KG1 (cell line): ENCODE measurements around the gene XPC.

Experiments used
- DNase-seq: peaks from one replicate; lab custom pipeline; 2025; lab: John Stamatoyannopoulos, UW

The XPC gene

DNA sequence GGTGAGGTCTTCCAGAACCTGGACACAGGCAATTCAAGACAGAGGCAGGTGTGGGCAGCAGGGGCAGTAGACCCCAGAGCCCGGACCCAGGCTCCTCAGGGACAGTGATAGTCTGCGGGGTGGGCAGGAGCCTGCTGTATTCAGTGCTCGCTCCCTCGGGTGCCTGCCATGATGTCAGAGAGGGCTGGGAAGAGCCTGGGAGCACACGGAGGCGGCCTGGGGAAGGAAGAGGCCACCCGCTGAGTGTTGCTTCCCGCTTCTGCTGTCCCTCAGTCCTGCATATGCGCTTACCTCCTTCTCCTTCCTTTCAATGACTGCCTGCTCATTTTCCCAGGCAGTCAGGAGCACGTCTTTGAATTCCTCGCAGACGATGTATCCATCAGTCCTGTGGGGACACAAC, 30.8 kb downstream of the XPC start:
- DNase-seq = no peak

DNA sequence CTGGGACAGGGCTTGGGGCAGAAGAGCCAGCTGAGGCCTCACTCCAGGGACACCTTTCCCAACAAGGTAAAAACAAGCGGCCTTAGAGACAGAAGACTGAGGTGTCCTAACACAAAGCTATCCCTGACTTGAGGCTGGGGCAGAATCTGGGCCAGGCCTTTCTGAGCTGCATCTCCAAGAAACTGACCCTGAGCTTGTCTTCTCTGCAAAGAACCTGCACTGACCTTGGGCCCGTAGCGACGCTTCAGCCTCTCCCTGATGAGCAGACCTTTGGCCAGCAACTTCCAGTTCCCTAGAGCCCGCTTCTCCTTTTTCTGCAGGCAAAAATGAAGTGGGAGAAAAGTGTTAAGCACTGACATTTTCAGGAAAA, 31.4 kb downstream of the XPC start:
- DNase-seq = no peak

GRCh38 chr3:14146381-14147065, 31.9 kb downstream of the XPC start:
- DNase-seq = no peak

GRCh38 chr3:14145670-14146380, 32.6 kb downstream of the XPC start:
- no peak for DNase-seq

GRCh38 chr3:14145236-14145635, 33.2 kb downstream of the XPC start:
- no peak for DNase-seq

DNA sequence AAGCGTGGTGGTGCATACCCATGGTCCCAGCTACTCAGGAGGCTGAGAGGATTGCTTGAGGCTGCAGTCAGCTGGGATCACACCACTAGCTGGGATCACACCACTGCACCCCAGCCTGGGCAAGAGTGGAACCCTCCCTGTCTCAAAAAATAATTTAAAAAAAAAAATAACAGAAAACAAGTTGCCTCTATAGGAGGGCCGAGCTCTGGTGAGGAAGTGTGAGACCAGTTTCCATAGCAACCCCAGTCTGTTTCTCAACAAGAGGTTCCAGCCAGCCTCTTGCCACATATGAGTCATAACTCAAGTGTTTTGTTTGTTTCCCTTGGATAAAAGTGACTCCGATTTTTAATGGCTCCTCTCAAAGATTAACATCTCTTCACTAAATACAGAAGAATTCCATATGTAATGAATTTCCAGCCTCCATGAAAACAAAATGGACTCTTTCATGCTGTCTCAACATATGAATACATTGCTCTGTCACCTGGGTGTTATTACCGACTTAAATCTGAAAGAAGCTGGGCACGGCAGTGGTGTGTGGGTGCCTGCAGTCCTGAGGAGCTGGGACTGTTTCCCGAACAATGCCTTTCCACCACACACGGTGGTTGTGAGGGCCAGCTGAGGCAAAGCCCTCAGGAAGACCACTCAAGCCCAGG, 33.9 kb downstream of the XPC start:
- DNase-seq = peak; percentile 55

DNA sequence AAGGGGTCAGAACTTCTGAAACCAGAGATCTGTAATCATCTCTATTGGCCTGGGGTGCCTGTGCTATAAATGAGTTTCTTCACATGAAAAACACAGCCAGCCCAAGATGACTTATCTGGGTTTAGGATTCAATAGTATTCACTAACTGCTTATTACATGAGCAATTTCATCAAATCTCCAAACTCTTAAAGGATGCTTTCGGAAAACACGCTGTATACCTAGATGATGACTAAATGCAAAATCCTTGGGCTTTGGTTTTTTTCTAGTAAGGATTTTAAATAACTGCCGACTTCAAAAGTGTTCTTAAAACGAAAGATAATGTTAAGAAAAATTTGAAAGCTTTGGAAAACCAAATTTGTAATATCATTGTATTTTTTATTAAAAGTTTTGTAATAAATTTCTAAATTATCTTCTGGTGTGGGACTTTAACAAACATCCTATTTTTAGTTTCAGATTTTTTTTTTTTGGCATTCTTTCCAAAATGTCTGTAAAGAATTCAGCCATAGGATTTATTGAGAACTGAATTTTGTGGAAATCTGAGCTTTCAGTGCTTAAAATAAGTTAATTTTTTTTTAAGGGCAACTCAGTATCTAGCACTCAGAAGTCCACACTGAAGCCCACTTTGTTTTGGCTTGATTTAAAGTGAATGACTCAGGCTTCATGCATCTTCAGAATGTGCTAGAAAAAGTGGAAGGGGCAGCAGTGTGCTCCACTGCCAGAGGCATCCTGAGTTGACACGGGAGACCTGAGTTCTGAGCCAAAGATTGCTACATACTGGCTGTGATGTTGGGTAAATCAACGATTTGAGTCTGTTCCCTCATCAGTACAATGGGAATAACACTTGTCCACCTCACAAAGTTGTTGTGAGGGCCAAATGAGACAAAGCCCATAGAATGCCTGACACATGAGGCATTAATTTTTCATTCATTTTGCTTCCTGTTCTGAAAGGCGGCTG, 34.9 kb downstream of the XPC start:
- no peak for DNase-seq

DNA sequence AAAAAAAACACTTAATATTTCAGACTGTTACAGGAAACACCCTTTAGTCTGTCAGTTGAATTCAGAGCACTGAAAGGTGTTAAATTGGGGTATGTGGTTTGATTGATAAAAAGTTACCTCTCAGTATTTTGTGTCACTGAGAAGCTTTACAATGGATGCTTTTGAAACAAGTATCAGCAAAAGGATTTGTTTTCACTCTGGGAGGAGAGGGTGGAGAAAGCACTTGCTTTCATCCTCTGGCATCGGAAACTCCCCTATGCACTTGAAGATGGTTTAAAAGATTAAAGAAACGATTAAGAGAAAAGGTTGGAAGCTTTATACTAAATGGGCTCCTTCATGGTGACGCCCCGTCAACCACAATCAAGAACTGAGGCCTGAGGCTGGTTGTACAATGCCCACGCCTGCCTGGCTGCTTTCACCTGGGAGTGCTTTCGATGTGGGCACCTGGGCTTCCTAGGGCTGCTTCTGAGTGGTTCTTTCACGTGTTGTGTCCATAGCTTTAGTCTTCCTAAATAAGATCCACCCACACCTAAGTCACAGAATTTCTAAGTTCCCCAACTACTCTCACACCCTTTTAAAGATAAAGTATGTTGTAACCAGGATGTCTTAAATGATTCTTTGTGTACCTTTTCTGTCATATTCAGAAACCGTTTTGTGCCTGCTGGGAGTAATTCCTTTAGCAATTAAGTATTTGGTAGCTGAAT, 35.7 kb downstream of the XPC start:
- DNase-seq = no peak

DNA sequence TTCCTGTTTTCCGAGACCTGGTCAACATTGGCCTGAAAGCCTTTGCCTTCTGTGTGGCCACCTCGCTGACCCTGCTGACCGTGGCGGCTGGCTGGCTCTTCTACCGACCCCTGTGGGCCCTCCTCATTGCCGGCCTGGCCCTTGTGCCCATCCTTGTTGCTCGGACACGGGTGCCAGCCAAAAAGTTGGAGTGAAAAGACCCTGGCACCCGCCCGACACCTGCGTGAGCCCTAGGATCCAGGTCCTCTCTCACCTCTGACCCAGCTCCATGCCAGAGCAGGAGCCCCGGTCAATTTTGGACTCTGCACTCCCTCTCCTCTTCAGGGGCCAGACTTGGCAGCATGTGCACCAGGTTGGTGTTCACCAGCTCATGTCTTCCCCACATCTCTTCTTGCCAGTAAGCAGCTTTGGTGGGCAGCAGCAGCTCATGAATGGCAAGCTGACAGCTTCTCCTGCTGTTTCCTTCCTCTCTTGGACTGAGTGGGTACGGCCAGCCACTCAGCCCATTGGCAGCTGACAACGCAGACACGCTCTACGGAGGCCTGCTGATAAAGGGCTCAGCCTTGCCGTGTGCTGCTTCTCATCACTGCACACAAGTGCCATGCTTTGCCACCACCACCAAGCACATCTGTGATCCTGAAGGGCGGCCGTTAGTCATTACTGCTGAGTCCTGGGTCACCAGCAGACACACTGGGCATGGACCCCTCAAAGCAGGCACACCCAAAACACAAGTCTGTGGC, 36.6 kb downstream of the XPC start:
- DNase-seq = no peak

DNA sequence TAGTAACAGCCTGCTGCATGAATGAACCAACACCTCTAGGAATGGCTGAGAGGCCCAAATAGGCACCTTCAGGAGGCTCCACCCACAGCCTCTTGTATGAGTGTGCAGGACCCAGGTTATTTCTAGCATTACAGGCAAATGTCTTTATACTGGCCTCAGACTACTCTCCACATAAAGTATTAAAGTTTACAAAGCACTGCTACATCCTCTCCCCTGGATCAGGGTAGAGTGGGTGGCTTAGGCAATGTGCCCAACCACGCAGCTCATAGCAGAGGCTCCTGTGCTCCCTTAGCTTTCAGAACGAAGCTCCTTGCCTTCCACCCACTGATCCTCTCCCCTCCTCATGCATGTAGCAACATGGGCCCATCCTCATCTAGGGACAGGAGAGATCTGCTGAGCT, 37.3 kb downstream of the XPC start:
- no peak for DNase-seq

DNA sequence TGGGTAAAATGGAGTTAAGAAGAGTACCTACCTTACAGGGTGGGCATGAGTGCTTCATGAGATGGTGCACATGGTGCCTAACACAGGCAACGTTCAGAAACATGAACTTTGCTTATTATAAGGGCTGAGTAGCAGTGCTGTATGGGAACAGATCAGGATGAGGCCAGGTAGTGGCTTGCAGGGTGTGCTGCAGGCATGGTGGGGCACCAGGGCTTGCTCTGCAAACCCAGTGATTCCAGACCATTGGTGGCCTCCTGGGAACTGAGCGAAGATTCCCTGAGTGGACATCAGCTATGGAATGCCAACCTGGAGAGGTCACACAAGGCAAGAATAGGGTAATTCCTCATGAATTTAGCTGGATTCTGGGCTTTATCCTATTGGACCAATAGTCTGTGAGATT, 37.7 kb downstream of the XPC start:
- no peak for DNase-seq

DNA sequence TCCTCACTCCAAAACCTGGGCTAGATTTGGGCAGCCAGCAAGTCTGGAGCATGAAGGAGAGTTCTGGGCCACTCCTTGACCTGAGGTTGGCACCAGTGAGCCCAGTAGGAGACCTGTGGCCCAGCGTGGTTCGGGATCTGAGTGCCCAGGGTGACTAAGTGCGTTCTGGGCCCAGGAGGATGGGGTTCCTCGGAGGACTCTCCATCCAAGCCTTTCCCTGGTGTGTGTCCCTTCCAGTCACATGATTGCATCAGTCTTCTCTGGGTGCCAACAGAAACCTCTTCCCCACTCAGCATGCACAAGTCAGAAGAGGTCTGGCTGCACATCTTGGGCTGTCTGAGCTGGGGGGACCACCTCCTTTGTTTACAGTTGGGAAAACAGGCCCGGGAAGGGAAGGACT, 38.6 kb downstream of the XPC start:
- DNase-seq = no peak

DNA sequence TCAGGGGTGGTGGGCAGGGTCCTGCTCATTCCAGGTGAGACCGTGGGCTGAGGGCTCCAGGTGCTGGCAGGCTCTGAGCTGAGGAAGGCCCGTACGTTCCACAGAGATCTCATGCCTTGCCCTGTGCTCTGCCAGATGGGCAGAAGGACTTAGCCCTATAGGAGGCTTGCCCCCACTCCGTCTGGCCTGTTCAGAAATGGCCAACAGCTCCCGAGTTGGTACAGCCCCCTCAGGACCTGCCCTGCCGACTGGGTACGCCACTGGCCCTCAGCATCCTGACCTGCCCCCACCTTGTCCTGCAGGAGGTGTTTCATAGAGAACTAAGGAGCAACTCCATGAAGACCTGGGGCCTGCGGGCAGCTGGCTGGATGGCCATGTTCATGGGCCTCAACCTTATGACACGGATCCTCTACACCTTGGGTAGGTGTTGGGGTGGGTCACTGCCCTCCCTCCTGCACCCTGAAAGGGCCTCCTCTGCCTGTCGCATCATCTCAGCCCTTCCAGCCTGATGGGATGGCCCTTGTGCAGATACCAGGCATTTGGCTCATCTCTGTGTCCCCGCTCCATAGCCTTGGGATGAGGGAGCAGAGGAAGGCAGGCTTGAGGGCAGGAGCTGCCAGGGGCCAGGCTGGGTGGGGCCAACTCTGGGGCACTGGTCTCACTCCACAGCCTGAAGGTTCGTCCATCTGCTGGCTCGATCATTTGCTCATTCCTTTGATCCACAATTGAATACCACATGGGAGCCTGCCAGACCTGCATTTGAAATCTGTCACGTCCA, 39.3 kb downstream of the XPC start:
- no peak for DNase-seq

DNA sequence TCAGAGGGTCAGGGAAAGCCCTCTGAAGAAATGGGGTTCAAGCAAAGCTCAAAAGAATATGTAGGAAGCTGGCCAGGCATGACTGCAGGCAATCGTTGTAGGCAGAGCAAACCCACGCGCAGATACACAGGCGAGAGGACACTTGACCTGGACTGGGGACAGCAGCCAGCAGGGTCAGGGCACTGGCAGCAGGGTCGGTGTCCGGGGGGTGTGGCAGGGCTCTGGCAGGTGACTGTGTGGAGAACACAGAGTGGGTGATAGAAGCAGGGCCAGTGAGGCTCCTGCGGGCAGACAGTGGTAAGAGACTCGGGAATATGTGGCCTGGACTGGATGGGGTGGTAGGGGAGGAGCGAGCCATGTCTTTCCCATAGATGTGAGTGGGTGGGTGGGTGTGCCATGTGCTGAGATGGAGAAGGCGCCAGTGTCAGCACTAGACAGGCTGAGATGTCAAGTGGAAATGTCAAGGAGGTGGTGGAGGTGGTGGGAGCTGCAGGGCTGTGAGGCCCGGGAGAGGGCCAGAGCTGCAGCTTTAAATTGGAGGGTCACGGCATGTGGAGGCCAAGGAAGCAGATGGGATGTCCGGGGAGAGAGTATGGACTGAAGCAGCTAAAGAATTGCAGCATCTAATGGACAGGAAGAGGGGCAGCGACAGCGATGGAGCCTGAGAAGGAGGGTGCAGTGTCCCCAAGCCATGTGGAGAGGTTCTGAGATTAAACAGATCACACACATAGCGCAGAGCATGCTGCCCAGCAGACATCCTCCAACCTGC, 40.1 kb downstream of the XPC start:
- DNase-seq = no peak

- DNase-seq = no peak
Measured at GRCh38 chr3:14137445-14137844, 41.0 kb downstream of the XPC start.

- no peak for DNase-seq
Measured at GRCh38 chr3:14137004-14137403, 41.4 kb downstream of the XPC start.

- DNase-seq = no peak
Measured at GRCh38 chr3:14135581-14135980, 42.8 kb downstream of the XPC start.

- no peak for DNase-seq
Measured at GRCh38 chr3:14134291-14134690, 44.1 kb downstream of the XPC start.

DNA sequence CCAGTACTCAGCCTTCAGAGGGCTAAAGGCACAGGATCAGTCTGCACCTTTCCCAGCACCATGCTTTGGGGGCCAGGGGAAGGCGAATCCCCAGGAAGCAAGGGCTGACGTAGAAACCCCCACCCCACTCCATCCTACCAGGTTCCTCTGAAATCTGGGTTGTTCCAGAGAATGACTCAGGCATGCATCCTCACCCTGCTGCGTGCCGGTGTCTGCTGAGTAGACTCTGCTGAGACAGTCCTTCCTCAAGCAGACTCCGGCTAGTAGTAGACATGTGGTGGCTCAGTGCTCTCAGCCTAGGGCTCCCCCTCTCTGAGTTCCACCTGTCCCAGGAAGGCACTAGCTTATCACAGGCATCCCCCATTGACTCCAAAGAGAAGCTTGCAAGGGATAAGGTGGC, 44.5 kb downstream of the XPC start:
- DNase-seq = no peak
